ENCODE data around the gene C11orf52.

DNA sequence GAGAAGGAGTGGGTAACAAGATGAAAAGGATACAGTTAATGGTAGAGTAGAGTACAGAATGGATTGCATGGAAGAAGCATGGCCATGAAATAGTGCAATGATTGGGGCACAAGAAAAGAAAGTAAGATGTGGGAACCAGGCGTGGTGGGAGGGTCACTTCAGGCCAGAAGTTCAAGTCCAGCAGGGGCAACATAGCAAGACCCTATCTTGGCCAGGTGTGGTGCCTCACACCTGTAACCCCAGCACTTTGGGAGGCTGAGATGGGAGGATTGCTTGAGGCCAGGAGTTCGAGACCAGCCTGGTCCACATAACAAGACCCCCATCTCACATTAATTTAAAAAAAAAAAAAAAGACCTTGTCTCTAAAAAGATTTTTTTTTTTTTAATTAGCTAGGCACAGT lies 1.4 kb upstream of the C11orf52 start:
- TF ChIP-seq, protein P1, sequence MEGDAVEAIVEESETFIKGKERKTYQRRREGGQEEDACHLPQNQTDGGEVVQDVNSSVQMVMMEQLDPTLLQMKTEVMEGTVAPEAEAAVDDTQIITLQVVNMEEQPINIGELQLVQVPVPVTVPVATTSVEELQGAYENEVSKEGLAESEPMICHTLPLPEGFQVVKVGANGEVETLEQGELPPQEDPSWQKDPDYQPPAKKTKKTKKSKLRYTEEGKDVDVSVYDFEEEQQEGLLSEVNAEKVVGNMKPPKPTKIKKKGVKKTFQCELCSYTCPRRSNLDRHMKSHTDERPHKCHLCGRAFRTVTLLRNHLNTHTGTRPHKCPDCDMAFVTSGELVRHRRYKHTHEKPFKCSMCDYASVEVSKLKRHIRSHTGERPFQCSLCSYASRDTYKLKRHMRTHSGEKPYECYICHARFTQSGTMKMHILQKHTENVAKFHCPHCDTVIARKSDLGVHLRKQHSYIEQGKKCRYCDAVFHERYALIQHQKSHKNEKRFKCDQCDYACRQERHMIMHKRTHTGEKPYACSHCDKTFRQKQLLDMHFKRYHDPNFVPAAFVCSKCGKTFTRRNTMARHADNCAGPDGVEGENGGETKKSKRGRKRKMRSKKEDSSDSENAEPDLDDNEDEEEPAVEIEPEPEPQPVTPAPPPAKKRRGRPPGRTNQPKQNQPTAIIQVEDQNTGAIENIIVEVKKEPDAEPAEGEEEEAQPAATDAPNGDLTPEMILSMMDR (IDR thresholded peaks at IDR 0.05; ENCODE audit: insufficient read depth, low read length, poor library complexity, severe bottlenecking): no peak
- no peak for TF ChIP-seq EZH2phosphoT487 (conservative IDR thresholded peaks at IDR 0.05; ENCODE audit: low read length)
